MM.1S (cell line): ENCODE results near the gene RDH13.

Source experiments
- EZH2 ChIP-seq: fragments of 300-600 bp; sonication (generic); optimal IDR thresholded peaks from 2 replicates; pipeline ENCODE3; 2017; ENCODE audit warnings: low read depth, mild to moderate bottlenecking, antibody characterized with exemption, low read length, mixed read lengths
- EZH2phosphoT487 ChIP-seq: fragments of 300-600 bp; sonication (generic); IDR thresholded peaks from 2 replicates; pipeline ENCODE4 v1.6.1; 2018; ENCODE audit warnings: antibody characterized with exemption, low read length
- TF ChIP-seq, protein P1 (sequence below): fragments of 300-600 bp; sonication (generic); IDR thresholded peaks from 2 replicates; pipeline ENCODE4 v1.5.1; 2016; ENCODE audit warnings: antibody characterized with exemption, low read length, mixed read lengths

DNA sequence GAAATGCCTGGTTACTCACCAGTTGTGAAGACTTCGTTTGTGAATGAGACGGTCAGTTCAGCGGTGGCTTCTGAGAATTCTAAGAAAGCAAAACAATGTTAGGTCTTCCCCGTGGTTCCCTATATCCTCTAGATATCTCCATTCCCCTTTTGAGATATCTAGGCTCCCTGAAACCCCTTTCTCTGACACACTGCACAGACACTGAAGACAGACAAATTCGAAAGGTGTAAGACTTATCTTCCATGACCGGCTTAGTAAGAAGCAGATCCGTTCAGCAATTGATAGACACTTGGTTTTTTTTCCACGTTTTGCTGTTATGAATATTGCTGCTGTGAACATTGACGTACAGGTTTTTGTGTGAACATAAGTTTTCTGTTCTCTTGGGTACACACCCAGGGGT is 44.3 kb downstream of the RDH13 start:
- TF ChIP-seq, protein P1, sequence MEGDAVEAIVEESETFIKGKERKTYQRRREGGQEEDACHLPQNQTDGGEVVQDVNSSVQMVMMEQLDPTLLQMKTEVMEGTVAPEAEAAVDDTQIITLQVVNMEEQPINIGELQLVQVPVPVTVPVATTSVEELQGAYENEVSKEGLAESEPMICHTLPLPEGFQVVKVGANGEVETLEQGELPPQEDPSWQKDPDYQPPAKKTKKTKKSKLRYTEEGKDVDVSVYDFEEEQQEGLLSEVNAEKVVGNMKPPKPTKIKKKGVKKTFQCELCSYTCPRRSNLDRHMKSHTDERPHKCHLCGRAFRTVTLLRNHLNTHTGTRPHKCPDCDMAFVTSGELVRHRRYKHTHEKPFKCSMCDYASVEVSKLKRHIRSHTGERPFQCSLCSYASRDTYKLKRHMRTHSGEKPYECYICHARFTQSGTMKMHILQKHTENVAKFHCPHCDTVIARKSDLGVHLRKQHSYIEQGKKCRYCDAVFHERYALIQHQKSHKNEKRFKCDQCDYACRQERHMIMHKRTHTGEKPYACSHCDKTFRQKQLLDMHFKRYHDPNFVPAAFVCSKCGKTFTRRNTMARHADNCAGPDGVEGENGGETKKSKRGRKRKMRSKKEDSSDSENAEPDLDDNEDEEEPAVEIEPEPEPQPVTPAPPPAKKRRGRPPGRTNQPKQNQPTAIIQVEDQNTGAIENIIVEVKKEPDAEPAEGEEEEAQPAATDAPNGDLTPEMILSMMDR = no peak
- TF ChIP-seq EZH2phosphoT487 = no peak
- no peak for TF ChIP-seq EZH2
